HG02610 (cell line): ENCODE measurements around the gene MAPKAP1.
A peak's percentile ranks its signal among the peaks of the same experiment; 100 is the strongest.

Source experiments
- ATAC-seq: cut with Tn5 transposase; IDR thresholded peaks from one replicate; pipeline ENCODE4 v1.9.1; 2021; ENCODE audit warnings: mild to moderate bottlenecking, moderate library complexity; ENCODE audit not compliant: unreplicated experiment

Gene MAPKAP1

DNA sequence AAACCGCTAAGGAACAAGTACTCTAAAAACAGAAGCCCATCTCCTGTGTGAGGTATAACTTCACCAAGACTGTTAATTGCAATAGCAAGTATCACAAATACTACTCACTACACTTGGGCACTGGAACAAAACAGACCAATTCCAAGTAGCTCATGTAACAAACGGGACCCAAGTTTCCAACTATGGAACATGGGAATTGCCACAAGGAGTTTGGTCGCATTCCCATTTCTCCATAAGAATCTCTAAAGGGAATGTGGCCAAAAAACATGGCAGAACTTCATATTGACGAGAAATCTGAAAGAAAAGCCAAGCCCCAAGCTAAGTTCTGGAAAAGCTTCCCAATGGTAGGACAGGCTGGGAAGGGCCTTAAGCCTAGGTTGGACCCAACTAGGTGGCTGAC, 162.5 kb downstream of the MAPKAP1 start:
- ATAC-seq, result no peak

DNA sequence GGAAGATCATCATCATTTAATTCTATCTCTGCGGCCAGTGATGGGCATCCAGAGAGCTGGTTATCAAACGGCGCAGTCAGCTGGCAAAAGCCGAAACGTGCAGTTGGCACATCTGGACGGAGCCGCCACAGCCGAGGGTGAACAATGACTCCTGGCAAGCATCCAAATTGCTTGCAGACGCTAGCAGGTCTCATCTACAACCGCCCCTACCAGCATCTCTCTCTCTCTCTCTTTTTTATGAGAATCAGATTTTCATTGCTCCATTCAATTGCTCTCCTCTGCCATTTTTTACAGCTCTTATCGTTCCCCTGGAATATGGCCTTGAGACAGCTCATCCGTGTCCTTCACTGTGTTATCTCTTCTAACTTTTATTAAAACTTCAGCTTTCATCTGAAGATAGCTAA, 165.2 kb downstream of the MAPKAP1 start:
- no peak for ATAC-seq

DNA sequence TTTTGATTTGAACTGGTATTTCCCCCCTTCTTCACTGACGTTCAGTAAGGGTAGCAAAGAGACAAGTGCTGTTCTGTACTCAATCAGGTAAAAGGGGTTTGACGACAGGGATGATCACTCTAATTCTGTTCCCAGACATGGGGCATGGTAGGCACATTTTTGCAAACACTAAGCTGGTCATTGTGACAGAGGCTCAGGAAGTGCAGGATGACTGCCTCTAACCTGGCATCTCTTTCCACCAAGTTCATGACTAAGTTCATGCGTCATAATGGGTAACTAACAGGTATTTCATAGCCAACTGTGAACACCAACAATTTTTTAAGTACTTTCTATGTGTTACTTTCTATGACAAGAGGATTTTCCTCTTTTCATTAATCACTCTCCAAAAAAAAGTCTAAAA, 166.5 kb downstream of the MAPKAP1 start:
- no peak for ATAC-seq

DNA sequence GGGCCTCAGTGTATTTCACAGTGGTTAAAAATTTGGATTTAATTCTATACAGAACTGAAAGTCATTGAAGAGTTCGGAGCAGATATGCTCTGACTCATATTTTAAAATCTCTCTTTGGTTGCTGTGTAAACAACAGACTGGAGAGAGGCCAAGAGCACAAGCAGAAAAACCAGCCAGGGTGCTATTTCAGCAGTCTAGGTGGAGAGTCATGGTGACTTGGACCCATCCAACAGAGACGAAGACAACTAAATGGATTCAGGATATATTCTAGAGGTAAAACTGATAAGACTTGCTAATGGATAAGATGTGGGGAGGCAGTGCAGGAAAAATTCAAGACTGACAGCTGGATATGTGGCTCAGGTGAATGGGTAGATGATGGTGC, 168.9 kb downstream of the MAPKAP1 start:
- ATAC-seq, result no peak

DNA sequence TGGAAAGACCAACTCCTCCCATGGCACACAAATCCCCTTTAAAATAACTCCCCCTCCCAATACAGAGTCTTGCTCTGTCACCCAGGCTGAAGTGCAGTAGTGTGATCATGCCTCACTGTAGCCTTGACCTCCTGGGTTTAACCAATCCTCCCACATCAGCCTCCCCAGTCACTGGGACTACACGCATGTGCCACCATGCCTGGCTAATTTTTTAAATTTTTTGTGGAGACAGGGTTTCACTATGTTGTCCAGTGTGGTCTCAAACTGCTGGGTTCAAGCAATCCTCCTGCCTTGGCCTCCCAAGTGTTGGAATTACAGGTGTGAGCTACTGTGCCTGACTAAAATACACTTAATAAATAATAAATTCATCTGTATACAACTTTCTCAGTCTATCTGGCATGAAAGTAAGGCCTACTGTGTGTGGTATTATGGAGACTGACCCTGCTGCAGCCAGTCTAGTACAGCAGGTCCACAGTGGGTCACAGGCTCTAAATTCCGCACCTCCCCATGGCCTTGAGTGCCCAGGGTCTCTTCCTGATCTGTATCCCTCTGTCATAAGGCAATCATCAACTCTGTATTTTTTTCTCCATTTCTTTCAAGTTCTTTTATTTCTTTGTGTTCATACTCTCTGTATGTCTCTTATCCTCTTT, 169.4 kb downstream of the MAPKAP1 start:
- no peak for ATAC-seq

DNA sequence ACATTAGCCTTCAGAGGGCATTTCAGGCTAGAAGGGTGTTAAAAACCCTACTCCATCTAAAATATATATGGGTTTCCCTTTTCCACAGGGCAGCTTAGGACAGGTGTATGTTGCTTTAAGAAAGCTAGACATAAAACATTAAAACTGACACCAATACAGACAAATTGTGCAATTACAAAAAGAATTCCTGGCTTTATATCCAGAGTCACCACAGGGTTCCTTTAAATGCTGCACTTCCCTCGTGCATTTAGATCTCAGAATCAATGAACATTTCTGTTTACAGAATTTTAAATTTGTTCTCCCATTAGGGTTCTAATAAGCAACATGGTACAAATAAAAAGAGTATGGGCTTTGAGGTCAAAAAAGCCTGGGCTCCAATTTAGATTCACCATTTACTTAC, 170.2 kb downstream of the MAPKAP1 start:
- no peak for ATAC-seq

DNA sequence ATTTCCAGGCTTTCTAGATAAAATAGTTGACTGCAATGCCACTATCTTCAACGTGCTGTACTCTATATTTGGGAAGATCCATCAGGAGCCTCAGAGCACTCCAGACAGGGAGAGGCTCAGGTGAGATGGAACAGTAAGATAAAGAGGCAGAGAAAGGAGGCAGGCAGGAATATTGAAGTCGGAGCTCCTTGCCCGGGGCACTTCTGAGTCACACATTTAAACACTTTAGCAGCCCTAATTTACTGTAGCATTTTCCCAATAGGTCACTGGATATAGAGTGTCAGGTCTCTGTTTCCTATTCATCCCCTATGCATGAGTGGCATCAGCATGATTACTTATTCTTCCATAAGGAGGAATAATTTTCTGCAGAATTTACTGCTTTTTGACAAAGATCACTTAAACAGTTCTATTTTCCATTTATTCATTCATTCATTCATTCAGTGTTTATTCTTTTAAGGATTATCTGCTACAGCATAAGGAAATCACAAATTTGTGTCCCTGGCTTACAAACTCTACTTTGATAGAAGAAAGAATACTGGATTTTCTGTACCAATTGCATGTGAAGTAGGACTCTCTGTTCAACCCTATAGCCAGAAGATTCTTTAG, 170.7 kb downstream of the MAPKAP1 start:
- ATAC-seq, result no peak

DNA sequence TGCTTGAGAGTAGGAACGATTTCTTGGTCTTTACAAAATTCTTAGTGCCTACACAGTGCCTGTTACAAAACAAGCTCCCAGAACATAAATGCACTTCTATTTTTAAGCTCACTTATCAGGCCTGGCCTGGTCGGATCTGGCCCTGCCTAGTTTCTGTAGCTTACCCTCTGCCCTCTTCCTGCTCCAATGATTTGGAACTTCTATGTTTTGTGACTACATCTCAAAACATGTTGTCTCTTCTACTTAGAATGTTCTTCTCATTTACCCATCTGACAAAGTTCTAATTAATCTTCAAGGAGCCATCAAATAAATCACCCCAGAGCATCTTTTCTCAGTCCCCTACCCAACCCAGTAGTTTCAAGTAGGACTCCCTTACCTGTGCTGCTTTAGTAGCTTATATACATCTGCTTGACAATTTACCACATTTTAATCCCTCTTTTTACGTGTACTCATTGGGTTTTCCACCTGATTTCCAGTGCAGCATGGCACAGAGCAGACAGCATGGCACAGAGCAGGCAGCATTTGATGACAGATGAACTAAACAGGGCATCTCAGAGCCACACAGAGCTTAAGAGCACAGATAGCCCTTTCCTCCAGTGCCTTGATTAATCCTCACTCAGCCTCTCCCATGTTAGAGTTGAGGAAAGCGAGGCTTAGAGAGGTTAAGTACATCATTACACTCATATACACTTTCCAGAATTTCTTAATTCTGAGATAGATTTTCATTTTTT, 171.9 kb downstream of the MAPKAP1 start:
- no peak for ATAC-seq

DNA sequence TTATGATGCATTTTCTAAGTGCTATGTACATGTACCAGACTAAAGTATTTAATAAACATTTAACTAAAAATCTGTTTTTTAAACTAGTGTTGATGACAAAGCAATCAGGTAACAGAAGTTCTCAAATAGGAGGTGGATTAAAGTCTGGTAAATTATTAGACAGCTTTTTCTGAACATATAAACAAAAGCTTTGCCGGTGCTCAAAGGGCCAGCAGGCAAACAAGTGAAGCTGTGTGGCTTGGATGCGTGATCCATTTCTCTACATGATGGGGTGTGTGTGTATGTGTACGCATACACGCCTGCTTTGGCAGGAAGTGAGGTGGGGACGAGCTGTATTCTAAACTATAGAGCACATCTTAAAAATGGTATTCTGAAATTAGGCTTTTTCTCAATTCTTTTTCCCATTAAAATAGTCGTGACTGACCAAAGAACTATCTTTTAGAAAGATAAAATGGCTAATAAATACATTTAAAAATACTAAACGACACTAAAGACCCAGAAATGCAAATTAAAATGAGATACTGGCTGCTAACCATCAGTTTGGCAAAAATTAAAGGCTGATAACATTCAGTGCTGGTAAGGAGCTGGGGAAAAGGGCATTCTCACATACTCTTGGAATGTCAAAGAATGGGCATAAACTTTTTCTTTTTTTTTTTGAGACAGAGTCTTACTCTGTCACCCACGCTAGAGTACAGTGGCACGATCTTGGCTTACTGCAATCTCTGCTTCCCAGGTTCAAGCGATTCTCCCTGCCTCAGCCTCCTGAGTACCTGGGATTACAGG, 174.0 kb downstream of the MAPKAP1 start:
- ATAC-seq, result no peak

DNA sequence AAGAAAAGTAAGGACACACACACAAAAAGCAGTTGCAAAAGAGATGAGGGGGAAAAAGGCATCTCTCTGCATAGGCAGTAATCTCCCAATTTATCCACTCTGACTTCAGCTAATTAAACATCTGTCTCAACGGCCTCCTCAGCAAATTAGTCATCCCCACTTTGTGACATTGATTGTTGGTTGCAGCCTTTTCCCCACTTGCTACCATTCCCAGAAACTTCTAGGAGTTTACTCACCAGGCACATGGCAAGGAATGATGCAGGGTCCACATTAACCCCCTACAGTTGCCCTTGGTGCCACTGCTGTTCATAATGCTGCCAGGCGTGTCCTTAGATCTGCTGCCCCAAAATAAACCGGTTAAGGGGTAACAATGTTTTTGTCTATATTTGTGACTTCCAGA, 174.6 kb downstream of the MAPKAP1 start:
- no peak for ATAC-seq

DNA sequence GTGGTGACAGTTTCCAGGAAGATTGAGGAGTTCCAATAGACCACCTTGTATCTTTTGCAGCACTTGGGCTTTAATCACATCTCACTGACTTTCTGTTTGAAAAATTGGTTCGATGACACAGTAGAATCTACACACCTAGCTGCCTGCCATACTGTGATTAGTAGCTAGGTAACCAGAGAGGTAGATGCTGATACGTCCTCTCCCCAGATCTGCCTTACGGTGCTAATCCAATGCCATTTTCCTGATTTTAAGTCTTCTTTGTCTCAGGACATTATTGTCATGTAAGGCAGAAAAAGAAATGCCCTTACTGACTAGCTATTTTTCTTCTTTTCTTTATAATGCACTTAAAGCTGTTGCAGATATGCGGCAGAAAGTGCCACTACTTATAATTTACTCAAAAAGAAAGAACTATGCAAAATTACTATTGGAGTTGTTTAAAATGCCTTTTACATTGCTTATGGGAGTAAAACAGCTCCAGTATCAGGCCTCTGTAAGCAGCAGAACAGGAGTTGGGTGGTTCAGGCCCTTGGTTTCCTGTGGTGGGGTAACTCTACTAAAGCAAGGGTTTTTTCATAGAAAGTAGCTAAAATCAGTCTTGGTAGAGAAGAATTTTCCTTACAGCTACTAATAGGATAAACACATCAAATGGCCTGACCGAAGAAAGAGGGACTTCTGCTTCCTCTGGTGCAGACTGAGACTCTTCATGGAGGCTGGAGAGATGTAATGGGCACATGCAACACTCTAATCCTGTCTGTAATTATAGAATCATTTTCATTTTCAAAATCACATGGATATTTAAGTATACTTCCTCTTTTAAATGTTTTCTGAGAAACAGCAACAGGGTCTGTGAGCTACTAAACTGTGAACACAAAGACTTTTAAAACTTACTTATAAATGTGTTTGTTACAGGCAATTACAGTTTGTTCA, 177.2 kb downstream of the MAPKAP1 start:
- peak; percentile 58 for ATAC-seq

DNA sequence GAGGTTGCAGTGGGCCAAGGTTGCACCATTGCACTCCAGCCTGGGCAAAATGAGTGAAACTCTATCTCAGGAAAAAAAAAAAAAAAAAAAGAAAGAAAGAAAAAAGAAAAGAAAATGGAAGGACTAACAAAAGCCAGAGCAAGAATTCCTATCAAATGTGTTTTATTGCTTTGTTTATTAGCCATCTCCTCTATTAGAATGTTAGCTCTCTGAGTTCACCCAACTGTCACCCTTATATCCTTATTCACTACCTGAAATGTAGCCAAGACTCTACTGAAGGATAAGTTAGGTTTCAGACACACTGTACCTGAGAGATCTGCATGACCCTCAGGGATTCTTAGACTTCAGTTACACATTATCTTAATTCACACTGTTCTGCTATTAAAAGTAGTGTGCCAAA, 177.9 kb downstream of the MAPKAP1 start:
- no peak for ATAC-seq

DNA sequence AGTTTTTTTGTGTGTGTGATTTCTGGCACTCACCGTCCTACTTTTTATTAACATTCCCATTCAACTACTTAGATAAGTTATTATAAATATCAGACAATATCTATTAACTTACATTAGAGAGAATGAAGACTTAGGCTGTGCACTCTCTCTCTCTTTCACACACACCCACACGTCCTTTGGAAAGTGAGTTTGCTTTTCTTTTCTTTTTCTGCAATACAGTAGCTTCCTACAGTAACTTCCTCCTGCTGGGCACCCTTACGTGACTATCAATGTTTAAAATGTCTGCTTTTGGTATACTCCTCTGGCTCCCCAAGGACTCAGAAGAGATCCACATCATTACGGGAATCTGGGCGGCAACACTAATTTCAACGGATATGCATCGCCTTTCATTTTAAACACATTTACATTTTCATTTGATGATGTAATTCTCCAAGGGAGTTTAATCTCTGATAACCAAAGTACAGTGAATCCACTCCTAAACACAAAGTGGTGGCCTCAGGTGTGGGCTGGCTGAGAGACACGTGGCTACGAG, 179.5 kb downstream of the MAPKAP1 start:
- ATAC-seq, result no peak

DNA sequence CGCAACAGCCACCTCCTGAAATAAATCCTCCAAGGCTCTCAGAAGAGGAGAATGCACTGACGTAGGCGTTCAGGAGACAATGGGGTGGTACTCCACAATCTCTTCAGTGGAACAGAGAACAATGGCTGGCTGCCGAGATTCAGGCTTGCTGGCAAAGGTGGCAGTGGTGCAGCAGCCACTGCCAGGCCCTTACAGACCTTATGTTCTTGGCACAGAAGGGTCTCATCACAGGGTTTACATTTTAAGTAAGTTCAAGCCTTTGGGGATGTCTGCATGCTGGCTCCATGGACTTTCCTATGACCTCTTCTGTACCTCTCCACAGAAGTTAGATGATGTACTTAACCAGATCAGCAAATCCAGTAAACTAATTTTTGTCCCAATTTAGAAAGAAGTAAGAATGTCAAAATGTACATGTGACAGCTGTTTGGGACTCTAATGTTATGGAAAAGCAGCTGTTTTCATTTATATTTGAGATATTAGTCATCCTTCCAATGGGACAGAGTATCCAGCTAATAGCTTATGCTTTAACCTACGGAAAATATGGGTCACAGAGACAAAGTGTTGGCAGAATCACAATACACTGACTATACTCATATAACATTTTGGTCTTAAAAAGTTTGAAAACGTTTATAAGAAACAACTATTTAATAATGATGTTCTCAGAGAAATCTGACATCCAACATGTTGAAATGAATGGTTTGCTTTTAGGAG, 180.9 kb downstream of the MAPKAP1 start:
- ATAC-seq, result no peak

DNA sequence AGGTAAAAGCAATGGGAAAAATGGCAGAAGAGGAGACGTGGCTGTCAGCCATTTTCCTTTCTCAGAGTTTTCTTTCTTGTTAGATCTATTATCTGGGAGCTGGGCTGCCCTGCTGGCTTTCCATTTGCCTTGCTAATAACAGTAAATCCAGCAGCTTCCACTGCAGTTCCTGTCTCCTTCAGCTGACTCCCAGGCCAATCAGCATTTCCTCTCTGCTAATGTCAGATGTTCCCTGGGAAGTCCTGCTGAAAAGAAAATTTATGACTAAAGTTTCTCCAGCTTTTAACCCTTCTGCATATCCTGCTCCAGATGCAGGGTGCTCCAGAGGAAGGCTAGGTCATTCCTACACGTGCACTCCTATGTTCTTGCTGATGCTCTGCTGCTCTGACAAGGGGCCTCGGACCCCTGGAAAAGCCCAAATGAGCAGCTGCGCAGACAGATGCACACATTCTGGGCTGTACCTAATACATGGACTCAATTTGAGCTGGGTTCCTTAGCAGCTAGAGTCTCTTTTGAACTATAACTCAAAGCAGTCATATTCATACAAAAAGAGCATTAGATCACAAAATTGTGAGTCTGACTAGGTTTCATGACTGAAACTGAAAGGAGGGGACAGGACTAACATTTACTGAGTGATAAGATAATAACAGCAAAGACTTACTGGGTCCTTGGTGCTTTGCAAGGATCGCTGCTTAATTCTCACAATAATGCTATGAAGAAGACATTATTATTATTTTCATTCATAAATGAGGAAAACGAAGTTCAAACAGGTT, 182.2 kb downstream of the MAPKAP1 start:
- no peak for ATAC-seq

DNA sequence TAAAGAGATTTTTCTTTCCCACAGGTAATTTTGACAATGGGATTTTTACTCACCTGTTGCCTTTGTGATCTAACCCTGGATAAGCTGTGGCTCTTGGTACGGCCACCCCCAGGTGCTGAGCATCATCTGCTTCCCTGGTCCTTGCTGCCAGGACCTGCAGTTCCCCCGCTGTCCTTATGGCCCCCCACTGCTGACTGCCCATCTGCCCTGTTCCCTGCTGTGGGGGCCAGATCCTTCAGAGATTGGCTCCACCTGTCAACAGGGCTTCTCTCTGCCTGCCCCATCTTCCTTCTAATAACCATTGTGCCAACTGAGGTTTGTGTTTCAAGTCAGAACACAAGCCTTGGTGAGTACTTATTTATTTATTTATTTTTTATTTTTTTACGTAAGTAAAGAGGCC, 183.3 kb downstream of the MAPKAP1 start:
- no peak for ATAC-seq

DNA sequence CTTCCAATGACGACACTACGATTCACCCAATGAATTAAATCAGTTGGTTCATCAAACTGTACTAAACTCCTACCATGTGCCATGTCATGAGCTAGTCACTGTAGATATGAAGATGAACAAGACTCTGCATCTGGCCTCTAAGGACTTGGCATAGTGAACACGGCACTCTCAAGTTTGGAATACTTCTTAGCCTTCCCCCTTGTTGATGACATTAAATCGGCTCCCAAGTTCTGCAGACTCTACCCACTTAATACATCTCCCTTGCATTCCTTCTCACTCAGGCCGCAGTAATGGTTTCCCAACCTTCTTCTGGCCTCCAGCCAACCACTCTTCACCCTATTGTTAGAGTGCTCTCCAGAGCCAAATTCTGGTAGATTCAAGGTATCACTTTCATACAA, 184.7 kb downstream of the MAPKAP1 start:
- no peak for ATAC-seq

DNA sequence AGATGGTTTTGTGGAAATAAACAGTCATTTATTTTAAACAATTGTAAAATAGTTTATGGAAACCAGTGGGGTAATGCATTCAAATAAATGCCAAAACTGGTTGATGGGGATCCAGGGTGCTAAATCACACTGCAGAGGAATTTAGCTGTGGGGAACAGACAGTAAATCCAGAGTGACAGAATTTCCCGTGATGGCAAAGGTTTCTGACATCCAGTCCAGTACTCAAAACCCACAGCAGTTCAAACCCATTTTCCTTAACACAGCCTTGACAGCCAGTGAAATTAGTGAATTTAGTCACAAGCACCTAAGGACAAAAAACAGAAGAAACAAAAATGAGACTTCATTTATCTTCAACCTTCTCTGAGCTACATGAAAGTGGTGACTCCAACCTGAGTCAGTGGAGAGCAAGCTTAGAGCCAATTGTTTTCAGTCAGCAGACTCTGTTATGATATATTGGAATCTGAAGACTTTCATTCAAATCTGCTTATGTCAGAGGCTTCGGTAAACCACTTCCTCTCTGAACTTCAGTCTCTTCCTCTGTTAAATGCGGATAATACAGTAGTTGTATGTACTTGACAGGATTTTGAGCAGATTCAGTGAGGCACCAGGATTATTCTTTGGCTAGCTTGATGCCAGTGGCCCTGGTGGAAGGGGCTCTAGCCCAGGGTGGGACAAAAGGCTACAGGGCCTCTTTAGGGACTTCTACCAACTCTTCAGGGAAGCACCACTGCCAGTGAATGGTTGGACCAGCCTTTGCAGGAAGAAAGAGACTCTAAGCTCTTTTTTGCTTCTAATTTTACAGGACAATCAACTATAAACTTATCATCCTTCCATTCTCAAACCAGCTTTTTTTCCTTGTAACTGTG, 185.3 kb downstream of the MAPKAP1 start:
- peak; percentile 57 for ATAC-seq
